ENCODE measurements around the gene OBP2B.
"Not testable (repeated sequence)": the region's sequence is repeated elsewhere in the genome, so short reads cannot be mapped to it uniquely, and the experiment has no call there.

OBP2B gene

DNA sequence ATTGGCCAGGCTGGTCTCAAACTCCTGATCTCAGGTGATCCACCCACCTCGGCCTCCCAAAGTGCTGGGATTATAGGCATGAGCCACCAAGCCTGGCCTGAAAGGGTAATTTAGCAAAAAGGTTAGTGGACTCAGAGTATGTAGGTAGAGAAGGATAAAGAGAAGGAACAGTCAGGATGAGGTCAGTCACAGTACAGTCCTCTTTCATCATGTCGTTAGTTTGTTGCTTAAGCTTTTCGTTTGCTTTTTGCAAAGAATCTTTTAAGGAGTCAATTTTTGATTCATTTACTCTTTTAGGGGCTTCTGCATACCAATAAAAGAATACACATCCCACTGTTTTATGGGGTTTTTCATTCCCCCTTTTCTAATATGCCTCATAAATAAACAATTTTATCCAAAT lies 27.5 kb downstream of the OBP2B start:
- TF ChIP-seq CTCF (IDR thresholded peaks at IDR 0.05; ENCODE audit: low read depth, low read length) = no peak
- no peak overlapping the region for H3K4me3 ChIP-seq (ENCODE audit: low read depth, low read length)

DNA sequence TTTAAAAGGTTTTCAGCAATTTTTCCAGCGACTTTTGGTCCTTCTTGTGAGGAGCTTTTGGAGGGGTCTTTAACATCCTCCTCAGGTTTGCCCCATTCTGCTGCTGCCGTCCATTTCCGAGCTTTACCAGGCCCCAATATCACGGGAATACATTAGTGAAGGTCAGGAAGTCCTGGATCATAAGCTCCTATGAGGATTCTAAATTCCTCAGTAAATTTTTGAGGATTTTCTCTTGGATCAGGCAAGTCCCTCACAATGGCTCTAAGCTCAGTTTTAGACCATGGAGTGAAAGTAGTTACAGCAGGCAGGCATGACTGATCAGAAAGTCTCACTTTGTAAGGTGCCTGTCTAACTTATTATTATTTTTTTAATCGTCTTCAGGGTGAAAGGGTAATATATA lies 28.1 kb downstream of the OBP2B start:
- no peak overlapping the region for H3K4me3 ChIP-seq (ENCODE audit: low read depth, low read length)
- no peak for TF ChIP-seq CTCF (IDR thresholded peaks at IDR 0.05; ENCODE audit: low read depth, low read length)

- no peak for TF ChIP-seq CTCF (IDR thresholded peaks at IDR 0.05; ENCODE audit: low read depth, low read length)
- H3K4me3 ChIP-seq (ENCODE audit: low read depth, low read length) = no peak overlapping the region
These were observed 36.0 kb downstream of the OBP2B start for GRCh38 chr9:133173056-133173455.

GRCh38 chr9:133171161-133171961 lies 37.7 kb downstream of the OBP2B start:
- H3K4me3 ChIP-seq (ENCODE audit: low read depth, low read length) = no peak overlapping the region
- TF ChIP-seq CTCF (IDR thresholded peaks at IDR 0.05; ENCODE audit: low read depth, low read length) = no peak

DNA sequence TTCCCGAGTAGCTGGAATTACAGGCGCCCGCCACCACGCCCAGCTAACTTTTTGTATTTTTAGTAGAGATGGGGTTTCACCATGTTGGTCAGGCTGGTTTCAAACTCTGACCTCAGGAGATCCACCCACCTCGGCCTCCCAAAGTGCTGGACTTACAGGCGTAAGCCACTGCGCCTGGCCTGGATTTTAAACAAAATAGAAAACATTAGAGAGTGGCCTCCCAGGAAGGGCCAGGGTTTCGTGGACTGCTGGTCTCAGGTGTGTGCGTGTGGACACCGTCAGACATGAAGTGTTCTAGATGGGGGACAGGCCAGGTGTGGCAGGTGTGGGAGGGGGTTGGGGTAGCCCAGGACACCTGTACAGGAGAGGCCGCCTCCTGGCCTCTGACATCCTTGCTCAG lies 38.3 kb downstream of the OBP2B start:
- H3K4me3 ChIP-seq (ENCODE audit: low read depth, low read length) = no peak overlapping the region
- no peak for TF ChIP-seq CTCF (IDR thresholded peaks at IDR 0.05; ENCODE audit: low read depth, low read length)

GRCh38 chr9:133169687-133170086 lies 39.4 kb downstream of the OBP2B start:
- not testable (repeated sequence) for H3K4me3 ChIP-seq (ENCODE audit: low read depth, low read length)

- TF ChIP-seq CTCF (IDR thresholded peaks at IDR 0.05; ENCODE audit: low read depth, low read length) = no peak
- no peak overlapping the region for H3K4me3 ChIP-seq (ENCODE audit: low read depth, low read length)
These were observed 39.9 kb downstream of the OBP2B start for GRCh38 chr9:133169102-133169501.

- TF ChIP-seq CTCF (IDR thresholded peaks at IDR 0.05; ENCODE audit: low read depth, low read length) = no peak
- H3K4me3 ChIP-seq (ENCODE audit: low read depth, low read length) = no peak overlapping the region
These were observed 40.6 kb downstream of the OBP2B start for GRCh38 chr9:133168432-133168831.

Measured in WI38 (cell line).